ENCODE results near the gene AHRR.

DNA sequence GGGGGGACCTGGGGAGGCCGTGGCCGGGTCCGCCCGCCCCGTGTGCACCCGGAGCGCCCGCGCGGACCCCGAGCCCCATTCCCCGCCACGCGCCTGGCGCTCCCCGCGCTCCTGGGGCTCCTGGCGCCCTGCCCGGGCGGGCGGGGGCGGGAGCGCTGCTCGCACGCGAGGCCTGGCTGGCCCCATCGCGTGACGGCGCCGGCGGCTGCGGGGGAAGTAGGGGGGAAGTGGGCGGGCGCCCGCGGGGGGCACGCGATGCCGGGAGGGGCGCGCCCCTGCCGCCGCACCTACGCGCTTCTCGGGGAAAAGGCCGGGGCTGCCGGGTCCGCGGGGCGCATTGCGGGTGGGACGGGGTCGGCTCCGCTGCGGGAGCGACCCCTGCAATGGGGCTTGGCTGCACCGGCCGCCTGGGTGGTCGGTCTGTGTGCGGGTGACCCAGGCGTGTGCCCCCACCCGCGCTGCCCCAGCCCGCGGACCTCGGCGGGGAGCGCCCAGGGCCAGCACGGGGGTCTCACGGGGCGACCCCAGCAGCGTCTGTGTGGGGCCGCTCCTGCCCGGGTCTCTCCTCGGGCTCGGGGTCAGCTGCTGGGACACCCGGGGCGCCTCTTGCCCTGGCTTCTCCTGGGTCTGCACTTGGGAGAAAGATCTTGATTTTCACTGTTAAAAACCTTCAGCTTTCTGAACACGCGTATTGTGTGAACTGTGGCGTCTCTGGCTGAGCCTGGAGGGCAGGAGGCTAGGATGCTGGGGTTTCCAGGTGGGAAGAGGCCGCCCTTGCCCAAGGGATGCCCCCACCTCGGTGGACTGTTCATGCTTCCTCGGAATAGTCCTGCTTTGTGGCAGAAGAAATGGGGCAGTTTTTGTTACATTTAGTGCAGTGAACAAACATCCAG lies 52.4 kb downstream of the AHRR start:
- TF ChIP-seq, protein P1, sequence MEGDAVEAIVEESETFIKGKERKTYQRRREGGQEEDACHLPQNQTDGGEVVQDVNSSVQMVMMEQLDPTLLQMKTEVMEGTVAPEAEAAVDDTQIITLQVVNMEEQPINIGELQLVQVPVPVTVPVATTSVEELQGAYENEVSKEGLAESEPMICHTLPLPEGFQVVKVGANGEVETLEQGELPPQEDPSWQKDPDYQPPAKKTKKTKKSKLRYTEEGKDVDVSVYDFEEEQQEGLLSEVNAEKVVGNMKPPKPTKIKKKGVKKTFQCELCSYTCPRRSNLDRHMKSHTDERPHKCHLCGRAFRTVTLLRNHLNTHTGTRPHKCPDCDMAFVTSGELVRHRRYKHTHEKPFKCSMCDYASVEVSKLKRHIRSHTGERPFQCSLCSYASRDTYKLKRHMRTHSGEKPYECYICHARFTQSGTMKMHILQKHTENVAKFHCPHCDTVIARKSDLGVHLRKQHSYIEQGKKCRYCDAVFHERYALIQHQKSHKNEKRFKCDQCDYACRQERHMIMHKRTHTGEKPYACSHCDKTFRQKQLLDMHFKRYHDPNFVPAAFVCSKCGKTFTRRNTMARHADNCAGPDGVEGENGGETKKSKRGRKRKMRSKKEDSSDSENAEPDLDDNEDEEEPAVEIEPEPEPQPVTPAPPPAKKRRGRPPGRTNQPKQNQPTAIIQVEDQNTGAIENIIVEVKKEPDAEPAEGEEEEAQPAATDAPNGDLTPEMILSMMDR (IDR thresholded peaks at IDR 0.05), result no peak
- no peak for TF ChIP-seq POLR2A (IDR thresholded peaks at IDR 0.05)
- TF ChIP-seq EP300 (IDR thresholded peaks at IDR 0.05; ENCODE audit: low read depth), result no peak

Measured in transverse colon (tissue), 3 donors.